HG03064 (cell line): Measurements from ENCODE around the gene MACROH2A1.

Experiments used
- ATAC-seq: cut with Tn5 transposase; IDR thresholded peaks from one replicate; pipeline ENCODE4 v1.9.1; 2021; ENCODE audit warnings: low read depth; ENCODE audit not compliant: unreplicated experiment

MACROH2A1 gene

GRCh38 chr5:135296900-135297816 is 101.9 kb downstream of the MACROH2A1 start:
- no peak for ATAC-seq

- ATAC-seq, result no peak
Measured at GRCh38 chr5:135295852-135296251, 103.2 kb downstream of the MACROH2A1 start.

GRCh38 chr5:135294793-135295192 is 104.2 kb downstream of the MACROH2A1 start:
- ATAC-seq, result no peak

- ATAC-seq, result no peak
Measured at GRCh38 chr5:135289651-135290050, 109.4 kb downstream of the MACROH2A1 start.

GRCh38 chr5:135287551-135287950 is 111.5 kb downstream of the MACROH2A1 start:
- no peak for ATAC-seq
